HepG2 (cell line): Measurements from ENCODE around the gene GGT7. TPM values are rescaled to one million over a fixed set of nuclear protein-coding genes. Genes with fewer than 3 reads are reported as not detected.

ENCODE experiments used
- ATF1 ChIP-seq: IDR thresholded peaks from 2 replicates; pipeline ENCODE4 v1.6.1; 2016; ENCODE audit warnings: mild to moderate bottlenecking, control low read depth
- ERF ChIP-seq: IDR thresholded peaks from 2 replicates; pipeline ENCODE4 v1.6.1; 2018; ENCODE audit warnings: missing biosample characterization, missing genetic modification reagents
- HMG20B ChIP-seq: conservative IDR thresholded peaks from 2 replicates; pipeline ENCODE4 v1.6.1; 2016; ENCODE audit warnings: missing genetic modification reagents, missing compliant biosample characterization
- MED8 ChIP-seq: sonication (generic); formaldehyde crosslinking; IDR thresholded peaks from 2 replicates; pipeline ENCODE4 v1.8.1; 2023; ENCODE audit warnings: mild to moderate bottlenecking, missing genetic modification reagents; ENCODE audit not compliant: insufficient replicate concordance
- MEF2D ChIP-seq: sonication (generic); formaldehyde crosslinking; IDR thresholded peaks from 2 replicates; pipeline ENCODE4 v1.5.1; 2020; ENCODE audit warnings: mild to moderate bottlenecking, missing genetic modification reagents
- NCOR1 ChIP-seq: fragments of 200-600 bp; sonication (generic); IDR thresholded peaks from 2 replicates; pipeline ENCODE4 v1.7.0; 2017; ENCODE audit warnings: antibody characterized with exemption, low read length, borderline replicate concordance
- POGZ ChIP-seq: sonication (generic); formaldehyde crosslinking; IDR thresholded peaks from 2 replicates; pipeline ENCODE4 v1.4.0; 2020; ENCODE audit warnings: mild to moderate bottlenecking, missing genetic modification reagents
- POLR2AphosphoS5 ChIP-seq: IDR thresholded peaks from 2 replicates; pipeline ENCODE4 v1.6.1; 2012; ENCODE audit warnings: low read depth, low read length
- REXO4 ChIP-seq: sonication (generic); formaldehyde crosslinking; IDR thresholded peaks from 2 replicates; pipeline ENCODE4 v1.8.0; 2022; ENCODE audit warnings: missing genetic modification reagents, mild to moderate bottlenecking, borderline replicate concordance
- SALL2 ChIP-seq: sonication (generic); formaldehyde crosslinking; IDR thresholded peaks from 2 replicates; pipeline ENCODE4 v1.8.1; 2023; ENCODE audit warnings: mild to moderate bottlenecking, missing genetic modification reagents, inconsistent platforms
- SMYD3 ChIP-seq: sonication (generic); formaldehyde crosslinking; IDR thresholded peaks from 2 replicates; pipeline ENCODE4 v1.8.1; 2023; ENCODE audit warnings: mild to moderate bottlenecking, missing genetic modification reagents
- XRCC5 ChIP-seq: fragments of 200-400 bp; formaldehyde crosslinking; optimal IDR thresholded peaks from 2 replicates; pipeline ENCODE3; 2017; ENCODE audit warnings: mild to moderate bottlenecking, low read length
- ZNF546 ChIP-seq: sonication (generic); formaldehyde crosslinking; conservative IDR thresholded peaks from 2 replicates; pipeline ENCODE4 v1.8.1; 2023; ENCODE audit warnings: mild to moderate bottlenecking, missing genetic modification reagents
- ZNF724P ChIP-seq: sonication (generic); formaldehyde crosslinking; IDR thresholded peaks from 2 replicates; pipeline ENCODE4 v1.8.0; 2022; ENCODE audit warnings: missing genetic modification reagents, borderline replicate concordance
- ZNF773 ChIP-seq: sonication (generic); formaldehyde crosslinking; IDR thresholded peaks from 2 replicates; pipeline ENCODE4 v1.4.0; 2020; ENCODE audit warnings: missing genetic modification reagents, borderline replicate concordance
- polyA plus RNA-seq, 8 experiments: library from polyadenylated mRNA; depleted of rRNA in 3 of 8; stranded (reverse) in 7 of 8; unstranded in 1 of 8; fragments of >200 nt; fragmentation: Illumina TruSeq in 4 of 8; extraction: Trizol in 4 of 8; gene quantifications; 2 replicates each; pipeline versions ENCODE4 v1.2.1 to v1.2.3, GENCODE V29; 2011 to 2016; ENCODE audit warnings: low read depth in 4 of 8, missing spikeins in 1 of 8, mixed read lengths in 1 of 8; ENCODE audit not compliant: insufficient read depth in 1 of 8
- total RNA-seq, 5 experiments: library from RNA; depleted of rRNA; stranded (reverse); fragments of >200 nt; fragmentation: Illumina TruSeq; extraction: Trizol; gene quantifications; 2 replicates each; pipeline ENCODE4 v1.2.3, GENCODE V29; 2016; ENCODE audit warnings: low read depth in 1 of 5
- TF ChIP-seq, protein P1 (sequence below): sonication (generic); formaldehyde crosslinking; IDR thresholded peaks from one replicate; pipeline ENCODE4 v1.5.1; 2020; ENCODE audit warnings: mild to moderate bottlenecking, missing genetic modification reagents; ENCODE audit errors: not compliant biosample characterization
- TF ChIP-seq, protein P2 (sequence below): sonication (generic); formaldehyde crosslinking; IDR thresholded peaks from 2 replicates; pipeline ENCODE4 v1.4.0; 2020; ENCODE audit warnings: missing genetic modification reagents
- TF ChIP-seq, protein P3 (sequence below): sonication (generic); formaldehyde crosslinking; IDR thresholded peaks from 2 replicates; pipeline ENCODE4 v1.8.0; 2022; ENCODE audit warnings: missing genetic modification reagents, mild to moderate bottlenecking, borderline replicate concordance

Gene GGT7
- total and polyA plus RNA-seq, 2 of the 13 experiments (the other 11 are each of a cell fraction or from before 2014, with no cell fraction given) = 6.6 to 23.0 TPM

DNA sequence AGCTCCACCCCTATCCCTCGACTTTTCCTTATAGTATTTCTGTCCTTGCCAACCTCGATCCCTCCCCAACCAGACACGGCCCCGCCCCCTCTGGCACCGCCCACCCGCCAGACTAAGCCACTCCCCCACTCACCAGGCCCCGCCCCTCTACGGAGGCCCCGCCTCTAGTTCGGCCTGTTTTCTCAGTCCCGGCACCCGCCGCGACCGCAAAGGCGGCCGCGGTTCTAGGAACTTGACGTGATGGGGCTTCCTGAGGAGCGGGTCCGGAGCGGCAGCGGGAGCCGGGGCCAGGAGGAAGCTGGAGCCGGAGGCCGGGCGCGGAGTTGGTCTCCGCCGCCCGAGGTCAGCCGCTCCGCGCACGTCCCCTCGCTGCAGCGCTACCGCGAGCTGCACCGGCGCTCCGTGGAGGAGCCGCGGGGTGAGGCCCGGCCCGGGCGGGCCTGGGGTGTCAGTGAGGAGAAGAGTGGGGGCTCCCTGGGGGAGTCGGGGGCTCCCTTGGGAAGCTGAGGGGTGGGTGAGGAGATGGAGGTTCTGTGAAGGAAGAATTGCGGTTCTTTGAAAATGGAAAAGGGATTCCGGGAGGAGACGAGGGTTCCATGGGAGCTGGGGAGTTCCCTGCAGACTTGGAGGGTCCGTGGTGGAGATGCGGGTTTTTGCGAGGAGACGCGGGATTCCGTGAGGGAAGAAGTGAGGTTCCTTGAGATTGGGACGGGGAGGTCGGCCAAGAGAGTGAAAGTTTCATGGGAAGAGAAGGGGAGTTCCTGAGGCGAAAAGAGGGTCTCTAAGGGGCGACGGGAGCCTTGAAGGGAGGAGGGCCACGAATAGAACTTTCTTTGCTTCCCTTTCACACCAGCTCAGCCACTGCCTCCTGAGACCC is 4.0 kb upstream of the GGT7 start, which contains the start of gene ACSS2 (continued):
- TF ChIP-seq, protein P1, sequence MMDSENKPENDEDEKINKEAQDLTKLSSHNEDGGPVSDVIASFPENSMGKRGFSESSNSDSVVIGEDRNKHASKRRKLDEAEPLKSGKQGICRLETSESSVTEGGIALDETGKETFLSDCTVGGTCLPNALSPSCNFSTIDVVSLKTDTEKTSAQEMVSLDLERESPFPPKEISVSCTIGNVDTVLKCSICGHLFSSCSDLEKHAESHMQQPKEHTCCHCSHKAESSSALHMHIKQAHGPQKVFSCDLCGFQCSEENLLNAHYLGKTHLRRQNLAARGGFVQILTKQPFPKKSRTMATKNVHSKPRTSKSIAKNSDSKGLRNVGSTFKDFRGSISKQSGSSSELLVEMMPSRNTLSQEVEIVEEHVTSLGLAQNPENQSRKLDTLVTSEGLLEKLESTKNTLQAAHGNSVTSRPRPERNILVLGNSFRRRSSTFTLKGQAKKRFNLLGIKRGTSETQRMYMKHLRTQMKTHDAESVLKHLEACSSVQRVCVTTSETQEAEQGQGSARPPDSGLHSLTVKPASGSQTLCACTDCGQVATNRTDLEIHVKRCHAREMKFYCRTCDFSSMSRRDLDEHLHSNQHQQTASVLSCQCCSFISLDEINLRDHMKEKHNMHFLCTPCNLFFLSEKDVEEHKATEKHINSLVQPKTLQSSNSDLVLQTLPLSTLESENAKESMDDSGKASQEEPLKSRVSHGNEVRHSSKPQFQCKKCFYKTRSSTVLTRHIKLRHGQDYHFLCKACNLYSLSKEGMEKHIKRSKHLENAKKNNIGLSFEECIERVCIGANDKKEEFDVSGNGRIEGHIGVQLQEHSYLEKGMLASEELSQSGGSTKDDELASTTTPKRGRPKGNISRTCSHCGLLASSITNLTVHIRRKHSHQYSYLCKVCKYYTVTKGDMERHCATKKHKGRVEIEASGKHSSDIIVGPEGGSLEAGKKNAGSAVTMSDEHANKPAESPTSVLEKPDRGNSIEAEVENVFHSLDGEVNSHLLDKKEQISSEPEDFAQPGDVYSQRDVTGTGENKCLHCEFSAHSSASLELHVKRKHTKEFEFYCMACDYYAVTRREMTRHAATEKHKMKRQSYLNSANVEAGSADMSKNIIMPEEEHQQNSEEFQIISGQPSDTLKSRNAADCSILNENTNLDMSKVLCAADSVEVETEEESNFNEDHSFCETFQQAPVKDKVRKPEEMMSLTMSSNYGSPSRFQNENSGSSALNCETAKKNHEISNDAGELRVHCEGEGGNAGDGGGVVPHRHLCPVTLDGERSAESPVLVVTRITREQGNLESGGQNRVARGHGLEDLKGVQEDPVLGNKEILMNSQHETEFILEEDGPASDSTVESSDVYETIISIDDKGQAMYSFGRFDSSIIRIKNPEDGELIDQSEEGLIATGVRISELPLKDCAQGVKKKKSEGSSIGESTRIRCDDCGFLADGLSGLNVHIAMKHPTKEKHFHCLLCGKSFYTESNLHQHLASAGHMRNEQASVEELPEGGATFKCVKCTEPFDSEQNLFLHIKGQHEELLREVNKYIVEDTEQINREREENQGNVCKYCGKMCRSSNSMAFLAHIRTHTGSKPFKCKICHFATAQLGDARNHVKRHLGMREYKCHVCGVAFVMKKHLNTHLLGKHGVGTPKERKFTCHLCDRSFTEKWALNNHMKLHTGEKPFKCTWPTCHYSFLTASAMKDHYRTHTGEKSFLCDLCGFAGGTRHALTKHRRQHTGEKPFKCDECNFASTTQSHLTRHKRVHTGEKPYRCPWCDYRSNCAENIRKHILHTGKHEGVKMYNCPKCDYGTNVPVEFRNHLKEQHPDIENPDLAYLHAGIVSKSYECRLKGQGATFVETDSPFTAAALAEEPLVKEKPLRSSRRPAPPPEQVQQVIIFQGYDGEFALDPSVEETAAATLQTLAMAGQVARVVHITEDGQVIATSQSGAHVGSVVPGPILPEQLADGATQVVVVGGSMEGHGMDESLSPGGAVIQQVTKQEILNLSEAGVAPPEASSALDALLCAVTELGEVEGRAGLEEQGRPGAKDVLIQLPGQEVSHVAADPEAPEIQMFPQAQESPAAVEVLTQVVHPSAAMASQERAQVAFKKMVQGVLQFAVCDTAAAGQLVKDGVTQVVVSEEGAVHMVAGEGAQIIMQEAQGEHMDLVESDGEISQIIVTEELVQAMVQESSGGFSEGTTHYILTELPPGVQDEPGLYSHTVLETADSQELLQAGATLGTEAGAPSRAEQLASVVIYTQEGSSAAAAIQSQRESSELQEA (CRISPR knock-in tag) = peak; percentile 93
- TF ChIP-seq ZNF546 (CRISPR knock-in tag) (peak; percentile 90; the same call in 1 of the 2 replicates), REXO4 (no peak), HMG20B (CRISPR knock-in tag) (no peak), SMYD3 (CRISPR knock-in tag) (peak; percentile 73; the same call in 1 of the 2 replicates), POGZ (peak; percentile 15; the same call in 1 of the 2 replicates), XRCC5 (peak; percentile 14), MEF2D (no peak; the same call in none of the 2 replicates), ATF1 (CRISPR knock-in tag) (0 out of 2 replicates have a peak, but pooled peaks have one; percentile 9), ZNF773 (CRISPR knock-in tag) (peak; percentile 46; the same call in 1 of the 2 replicates), ZNF724P (CRISPR knock-in tag) (peak; percentile 46; the same call in 1 of the 2 replicates), SALL2 (CRISPR knock-in tag) (0 out of 2 replicates have a peak, but pooled peaks have one; percentile 54), MED8 (CRISPR knock-in tag) (peak; percentile 20), ERF (0 out of 2 replicates have a peak, but pooled peaks have one; percentile 4), NCOR1 (peak; percentile 16; the same call in 1 of the 2 replicates), POLR2AphosphoS5 (peak; percentile 85)
- TF ChIP-seq, protein P2, sequence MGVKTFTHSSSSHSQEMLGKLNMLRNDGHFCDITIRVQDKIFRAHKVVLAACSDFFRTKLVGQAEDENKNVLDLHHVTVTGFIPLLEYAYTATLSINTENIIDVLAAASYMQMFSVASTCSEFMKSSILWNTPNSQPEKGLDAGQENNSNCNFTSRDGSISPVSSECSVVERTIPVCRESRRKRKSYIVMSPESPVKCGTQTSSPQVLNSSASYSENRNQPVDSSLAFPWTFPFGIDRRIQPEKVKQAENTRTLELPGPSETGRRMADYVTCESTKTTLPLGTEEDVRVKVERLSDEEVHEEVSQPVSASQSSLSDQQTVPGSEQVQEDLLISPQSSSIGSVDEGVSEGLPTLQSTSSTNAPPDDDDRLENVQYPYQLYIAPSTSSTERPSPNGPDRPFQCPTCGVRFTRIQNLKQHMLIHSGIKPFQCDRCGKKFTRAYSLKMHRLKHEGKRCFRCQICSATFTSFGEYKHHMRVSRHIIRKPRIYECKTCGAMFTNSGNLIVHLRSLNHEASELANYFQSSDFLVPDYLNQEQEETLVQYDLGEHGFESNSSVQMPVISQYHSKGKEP (CRISPR knock-in tag) = peak; percentile 85; the same call in 1 of the 2 replicates
- TF ChIP-seq, protein P3, sequence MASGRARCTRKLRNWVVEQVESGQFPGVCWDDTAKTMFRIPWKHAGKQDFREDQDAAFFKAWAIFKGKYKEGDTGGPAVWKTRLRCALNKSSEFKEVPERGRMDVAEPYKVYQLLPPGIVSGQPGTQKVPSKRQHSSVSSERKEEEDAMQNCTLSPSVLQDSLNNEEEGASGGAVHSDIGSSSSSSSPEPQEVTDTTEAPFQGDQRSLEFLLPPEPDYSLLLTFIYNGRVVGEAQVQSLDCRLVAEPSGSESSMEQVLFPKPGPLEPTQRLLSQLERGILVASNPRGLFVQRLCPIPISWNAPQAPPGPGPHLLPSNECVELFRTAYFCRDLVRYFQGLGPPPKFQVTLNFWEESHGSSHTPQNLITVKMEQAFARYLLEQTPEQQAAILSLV (CRISPR knock-in tag) = 0 out of 2 replicates have a peak, but pooled peaks have one; percentile 62
